ENCODE results near the gene MBD3. TPM values are rescaled to one million over a fixed set of nuclear protein-coding genes. Genes with fewer than 3 reads are reported as not detected.
A peak's percentile ranks its signal among the peaks of the same experiment; 100 is the strongest.

The MBD3 gene
- total RNA-seq, 2 donors from 2014 or later: 71.5 to 128 TPM

- Mint-ChIP-seq H3K4me3 (no peak overlapping the region), H3K27me3 (no peaks in the 10 kb centered on the region), H3K27ac (no peak overlapping the region), H3K9me3 (no peaks in the 10 kb centered on the region), H3K36me3 (ENCODE audit: low read depth) (peaks cover 26% of the 10 kb centered on the region), H3K4me1 (no peaks in the 10 kb centered on the region)
- ATAC-seq (replicated peaks): no peak
Measured at GRCh38 chr19:1626417-1627010, 33.8 kb upstream of the MBD3 start.

GRCh38 chr19:1624458-1624857, 31.8 kb upstream of the MBD3 start:
- Mint-ChIP-seq H3K36me3 (ENCODE audit: low read depth) (peaks cover 26% of the 10 kb centered on the region), H3K27ac (no peak overlapping the region), H3K9me3 (no peaks in the 10 kb centered on the region), H3K27me3 (no peaks in the 10 kb centered on the region), H3K4me1 (no peaks in the 10 kb centered on the region), H3K4me3 (no peak overlapping the region)
- peak; percentile 73 for ATAC-seq (replicated peaks)

- H3K27me3 Mint-ChIP-seq: no peaks in the 10 kb centered on the region
- no peaks in the 10 kb centered on the region for H3K9me3 Mint-ChIP-seq
- ATAC-seq (replicated peaks): no peak
- no peak overlapping the region for H3K27ac Mint-ChIP-seq
- H3K4me1 Mint-ChIP-seq: peaks cover 9% of the 10 kb centered on the region
- peaks cover 32% of the 10 kb centered on the region for H3K36me3 Mint-ChIP-seq (ENCODE audit: low read depth)
- H3K4me3 Mint-ChIP-seq: no peak overlapping the region
Measured at GRCh38 chr19:1622541-1622940, 29.9 kb upstream of the MBD3 start.

GRCh38 chr19:1622007-1622406, 29.3 kb upstream of the MBD3 start:
- no peak overlapping the region for H3K27ac Mint-ChIP-seq
- peaks cover 13% of the 10 kb centered on the region for H3K4me1 Mint-ChIP-seq
- no peak for ATAC-seq (replicated peaks)
- no peaks in the 10 kb centered on the region for H3K27me3 Mint-ChIP-seq
- H3K36me3 Mint-ChIP-seq (ENCODE audit: low read depth): peaks cover 36% of the 10 kb centered on the region
- H3K4me3 Mint-ChIP-seq: no peak overlapping the region
- H3K9me3 Mint-ChIP-seq: no peaks in the 10 kb centered on the region

GRCh38 chr19:1621574-1621973, 28.9 kb upstream of the MBD3 start:
- Mint-ChIP-seq H3K36me3 (ENCODE audit: low read depth) (peaks cover 40% of the 10 kb centered on the region), H3K9me3 (no peaks in the 10 kb centered on the region), H3K27me3 (no peaks in the 10 kb centered on the region), H3K4me3 (no peak overlapping the region), H3K27ac (no peak overlapping the region), H3K4me1 (peaks cover 17% of the 10 kb centered on the region)
- no peak for ATAC-seq (replicated peaks)

GRCh38 chr19:1621021-1621420, 28.4 kb upstream of the MBD3 start:
- Mint-ChIP-seq H3K9me3 (no peaks in the 10 kb centered on the region), H3K27me3 (no peaks in the 10 kb centered on the region), H3K4me3 (no peak overlapping the region), H3K4me1 (peaks cover 18% of the 10 kb centered on the region), H3K27ac (no peak overlapping the region), H3K36me3 (ENCODE audit: low read depth) (peaks cover 43% of the 10 kb centered on the region)
- ATAC-seq (replicated peaks): no peak

- no peaks in the 10 kb centered on the region for H3K9me3 Mint-ChIP-seq
- no peak overlapping the region for H3K27ac Mint-ChIP-seq
- H3K4me1 Mint-ChIP-seq: peaks cover 18% of the 10 kb centered on the region
- H3K4me3 Mint-ChIP-seq: no peak overlapping the region
- peaks cover 43% of the 10 kb centered on the region for H3K36me3 Mint-ChIP-seq (ENCODE audit: low read depth)
- no peaks in the 10 kb centered on the region for H3K27me3 Mint-ChIP-seq
- no peak for ATAC-seq (replicated peaks)
Measured at GRCh38 chr19:1620502-1620901, 27.8 kb upstream of the MBD3 start.

- Mint-ChIP-seq H3K27ac (no peak overlapping the region), H3K4me1 (peaks cover 18% of the 10 kb centered on the region), H3K27me3 (no peaks in the 10 kb centered on the region), H3K9me3 (no peaks in the 10 kb centered on the region), H3K36me3 (ENCODE audit: low read depth) (peaks cover 47% of the 10 kb centered on the region), H3K4me3 (no peak overlapping the region)
- ATAC-seq (replicated peaks): no peak
Measured at GRCh38 chr19:1619703-1620102, 27.0 kb upstream of the MBD3 start.

GRCh38 chr19:1619094-1619439, 26.4 kb upstream of the MBD3 start:
- no peaks in the 10 kb centered on the region for H3K27me3 Mint-ChIP-seq
- H3K4me1 Mint-ChIP-seq: peaks cover 18% of the 10 kb centered on the region
- no peak overlapping the region for H3K27ac Mint-ChIP-seq
- H3K4me3 Mint-ChIP-seq: no peak overlapping the region
- ATAC-seq (replicated peaks): no peak
- H3K9me3 Mint-ChIP-seq: no peaks in the 10 kb centered on the region
- peaks cover 47% of the 10 kb centered on the region for H3K36me3 Mint-ChIP-seq (ENCODE audit: low read depth)

- H3K27me3 Mint-ChIP-seq: no peaks in the 10 kb centered on the region
- H3K4me1 Mint-ChIP-seq: peaks cover 18% of the 10 kb centered on the region
- peaks cover 50% of the 10 kb centered on the region for H3K36me3 Mint-ChIP-seq (ENCODE audit: low read depth)
- no peak overlapping the region for H3K4me3 Mint-ChIP-seq
- no peaks in the 10 kb centered on the region for H3K9me3 Mint-ChIP-seq
- H3K27ac Mint-ChIP-seq: peak overlapping the region; percentile 48
- peak; percentile 63 for ATAC-seq (replicated peaks)
Measured at GRCh38 chr19:1618157-1619093, 25.8 kb upstream of the MBD3 start.

- ATAC-seq (replicated peaks): peak; percentile 63
- H3K4me1 Mint-ChIP-seq: peaks cover 18% of the 10 kb centered on the region
- H3K27me3 Mint-ChIP-seq: no peaks in the 10 kb centered on the region
- peak overlapping the region; percentile 78 for H3K27ac Mint-ChIP-seq
- H3K36me3 Mint-ChIP-seq (ENCODE audit: low read depth): peaks cover 50% of the 10 kb centered on the region
- H3K9me3 Mint-ChIP-seq: no peaks in the 10 kb centered on the region
- peak overlapping the region; percentile 14 for H3K4me3 Mint-ChIP-seq
Measured at GRCh38 chr19:1616875-1617274, 24.2 kb upstream of the MBD3 start.

- Mint-ChIP-seq H3K4me3 (peak overlapping the region; percentile 14), H3K27me3 (no peaks in the 10 kb centered on the region), H3K27ac (peak overlapping the region; percentile 78), H3K36me3 (ENCODE audit: low read depth) (peaks cover 53% of the 10 kb centered on the region), H3K9me3 (no peaks in the 10 kb centered on the region), H3K4me1 (peaks cover 18% of the 10 kb centered on the region)
- no peak for ATAC-seq (replicated peaks)
Measured at GRCh38 chr19:1616396-1616795, 23.7 kb upstream of the MBD3 start.

- Mint-ChIP-seq H3K4me1 (peaks cover 18% of the 10 kb centered on the region), H3K9me3 (no peaks in the 10 kb centered on the region), H3K36me3 (ENCODE audit: low read depth) (peaks cover 64% of the 10 kb centered on the region), H3K4me3 (no peak overlapping the region), H3K27ac (no peak overlapping the region), H3K27me3 (no peaks in the 10 kb centered on the region)
- ATAC-seq (replicated peaks): no peak
Measured at GRCh38 chr19:1615156-1615765, 22.6 kb upstream of the MBD3 start.

- Mint-ChIP-seq H3K4me3 (no peak overlapping the region), H3K27me3 (no peaks in the 10 kb centered on the region), H3K4me1 (peaks cover 22% of the 10 kb centered on the region), H3K27ac (no peak overlapping the region), H3K9me3 (no peaks in the 10 kb centered on the region), H3K36me3 (ENCODE audit: low read depth) (peaks cover 64% of the 10 kb centered on the region)
- no peak for ATAC-seq (replicated peaks)
Measured at GRCh38 chr19:1613808-1614570, 21.3 kb upstream of the MBD3 start.

Data from activated T-helper 17 cell treated with anti-CD3 and anti-CD28 coated beads, Interleukin-2, amount 50 U/mL, for 72 hours (primary cell).